ENCODE measurements around the gene ERLEC1. TPM values are rescaled to one million over a fixed set of nuclear protein-coding genes. Genes with fewer than 3 reads are reported as not detected.

Gene ERLEC1
- total RNA-seq, 4 donors from 2014 or later = 54.1 to 138 (median 83.2) TPM

DNA sequence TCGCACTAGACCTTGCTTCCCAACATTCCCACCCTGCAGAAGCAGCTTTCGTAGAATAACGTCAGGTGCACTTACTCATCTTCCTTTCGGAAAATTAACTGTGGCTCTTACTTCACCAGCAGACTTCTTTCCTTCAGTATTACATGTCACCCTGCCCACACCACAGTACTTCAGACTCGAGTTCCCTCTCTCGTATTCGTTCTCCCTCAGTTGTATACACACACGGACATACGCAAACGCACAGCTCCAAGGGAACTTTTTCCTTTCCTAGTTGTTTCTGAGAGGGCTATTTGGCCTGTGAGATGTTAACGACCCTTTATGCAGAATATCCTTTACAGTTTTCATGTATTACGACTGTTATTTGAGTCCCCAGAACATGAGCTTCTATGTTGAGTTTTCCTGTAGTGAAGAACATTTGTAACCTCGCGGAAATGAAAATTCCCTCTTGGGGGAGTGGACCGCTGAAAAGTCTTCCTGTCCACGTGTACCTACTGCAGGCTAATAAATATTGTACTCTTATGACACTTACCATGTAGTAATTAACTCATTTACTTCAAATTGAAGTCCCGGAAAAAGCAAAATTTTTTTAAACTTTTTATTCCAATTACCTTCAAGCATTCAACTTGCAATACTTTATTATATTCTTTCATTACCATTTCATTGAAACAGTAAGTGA lies 908 bp downstream of the ERLEC1 start:
- TF ChIP-seq POLR2A (IDR thresholded peaks at IDR 0.05) = no peak
- TF ChIP-seq, protein P1, sequence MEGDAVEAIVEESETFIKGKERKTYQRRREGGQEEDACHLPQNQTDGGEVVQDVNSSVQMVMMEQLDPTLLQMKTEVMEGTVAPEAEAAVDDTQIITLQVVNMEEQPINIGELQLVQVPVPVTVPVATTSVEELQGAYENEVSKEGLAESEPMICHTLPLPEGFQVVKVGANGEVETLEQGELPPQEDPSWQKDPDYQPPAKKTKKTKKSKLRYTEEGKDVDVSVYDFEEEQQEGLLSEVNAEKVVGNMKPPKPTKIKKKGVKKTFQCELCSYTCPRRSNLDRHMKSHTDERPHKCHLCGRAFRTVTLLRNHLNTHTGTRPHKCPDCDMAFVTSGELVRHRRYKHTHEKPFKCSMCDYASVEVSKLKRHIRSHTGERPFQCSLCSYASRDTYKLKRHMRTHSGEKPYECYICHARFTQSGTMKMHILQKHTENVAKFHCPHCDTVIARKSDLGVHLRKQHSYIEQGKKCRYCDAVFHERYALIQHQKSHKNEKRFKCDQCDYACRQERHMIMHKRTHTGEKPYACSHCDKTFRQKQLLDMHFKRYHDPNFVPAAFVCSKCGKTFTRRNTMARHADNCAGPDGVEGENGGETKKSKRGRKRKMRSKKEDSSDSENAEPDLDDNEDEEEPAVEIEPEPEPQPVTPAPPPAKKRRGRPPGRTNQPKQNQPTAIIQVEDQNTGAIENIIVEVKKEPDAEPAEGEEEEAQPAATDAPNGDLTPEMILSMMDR (IDR thresholded peaks at IDR 0.05) = no peak
- Histone ChIP-seq H3K4me3 (replicated peaks in 1 of 3) (peak overlapping the region; percentile 50 to 91 (median 81)), H3K27ac (peak overlapping the region in 2 of 3 donors; percentile 75 to 78), H3K9me3 (no peaks in the 10 kb centered on the region), H3K4me1 (peaks cover 34 to 35% of the 10 kb centered on the region in 2 donors), H3K27me3 (no peaks in the 10 kb centered on the region), H3K36me3 (no peaks in the 10 kb centered on the region)
- no peak for DNase-seq
- WGBS, 2 donors = 5 to 6% methylated on average over 17 of the region's 17 CpGs
- intact Hi-C loops (cut with DNase I) = no loop called here

DNA sequence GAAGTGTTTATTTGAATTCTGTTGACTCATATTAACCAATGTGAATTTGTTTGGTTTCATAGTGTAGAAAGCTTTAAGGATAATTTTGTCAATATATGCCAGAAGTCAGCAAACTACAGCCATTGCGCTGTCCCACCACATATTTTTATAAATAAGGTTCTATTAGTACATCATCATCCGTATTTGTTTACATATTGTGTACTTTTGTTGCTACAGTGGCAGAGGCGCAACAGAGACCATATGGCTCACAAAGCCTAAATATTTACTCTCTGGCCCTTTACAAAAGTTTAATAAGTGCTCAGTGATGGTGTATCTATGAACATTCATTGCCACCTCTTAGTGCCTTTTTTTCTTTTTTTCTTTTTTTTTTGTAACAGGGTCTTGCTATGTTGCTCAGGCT lies 6.4 kb downstream of the ERLEC1 start:
- Histone ChIP-seq H3K27ac (no peak overlapping the region), H3K9me3 (no peaks in the 10 kb centered on the region), H3K36me3 (peaks cover 2 to 19% of the 10 kb centered on the region in 2 donors), H3K27me3 (no peaks in the 10 kb centered on the region), H3K4me3 (replicated peaks in 1 of 3) (no peak overlapping the region), H3K4me1 (peaks cover 9 to 23% of the 10 kb centered on the region in 2 donors)
- intact Hi-C loops (cut with DNase I) = no loop called here
- 96 to 97% methylated on average over 3 of the region's 3 CpGs for WGBS, 2 donors
- DNase-seq = no peak
- TF ChIP-seq, protein P1 (IDR thresholded peaks at IDR 0.05) = no peak
- no peak for TF ChIP-seq POLR2A (IDR thresholded peaks at IDR 0.05)

GRCh38 chr2:53793821-53794220 lies 7.0 kb downstream of the ERLEC1 start:
- 63 to 72% methylated on average over 3 of the region's 3 CpGs for WGBS, 2 donors
- Histone ChIP-seq H3K27ac (no peak overlapping the region), H3K36me3 (peaks cover 2 to 22% of the 10 kb centered on the region in 2 donors), H3K27me3 (no peaks in the 10 kb centered on the region), H3K4me3 (replicated peaks in 1 of 3) (no peak overlapping the region), H3K4me1 (peaks cover 5 to 17% of the 10 kb centered on the region in 2 donors), H3K9me3 (no peaks in the 10 kb centered on the region)
- no peak for DNase-seq
- no peak for TF ChIP-seq POLR2A (IDR thresholded peaks at IDR 0.05)
- TF ChIP-seq, protein P1 (IDR thresholded peaks at IDR 0.05) = no peak
- intact Hi-C loops (cut with DNase I) = no loop called here

DNA sequence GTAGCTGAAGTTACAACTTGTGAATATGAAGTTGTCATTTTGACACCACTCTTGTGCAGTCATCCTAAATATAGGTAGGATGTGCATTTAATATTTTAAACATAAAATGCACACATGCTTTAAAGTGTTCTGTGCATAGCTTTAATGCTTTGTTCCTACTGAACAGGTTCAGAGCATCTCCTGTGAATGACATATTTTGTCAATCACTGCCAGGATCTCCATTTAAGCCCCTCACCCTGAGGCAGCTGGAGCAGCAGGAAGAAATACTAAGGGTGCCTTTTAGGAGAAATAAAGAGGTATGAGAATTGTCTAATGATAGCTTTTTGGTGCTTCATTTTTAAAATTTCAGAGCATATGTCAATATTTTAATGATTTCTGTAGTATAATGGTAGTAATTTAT lies 14.7 kb downstream of the ERLEC1 start:
- H3K27ac ChIP-seq = no peak overlapping the region
- H3K36me3 ChIP-seq = peaks cover 8 to 16% of the 10 kb centered on the region in 2 donors
- DNase-seq = no peak

DNA sequence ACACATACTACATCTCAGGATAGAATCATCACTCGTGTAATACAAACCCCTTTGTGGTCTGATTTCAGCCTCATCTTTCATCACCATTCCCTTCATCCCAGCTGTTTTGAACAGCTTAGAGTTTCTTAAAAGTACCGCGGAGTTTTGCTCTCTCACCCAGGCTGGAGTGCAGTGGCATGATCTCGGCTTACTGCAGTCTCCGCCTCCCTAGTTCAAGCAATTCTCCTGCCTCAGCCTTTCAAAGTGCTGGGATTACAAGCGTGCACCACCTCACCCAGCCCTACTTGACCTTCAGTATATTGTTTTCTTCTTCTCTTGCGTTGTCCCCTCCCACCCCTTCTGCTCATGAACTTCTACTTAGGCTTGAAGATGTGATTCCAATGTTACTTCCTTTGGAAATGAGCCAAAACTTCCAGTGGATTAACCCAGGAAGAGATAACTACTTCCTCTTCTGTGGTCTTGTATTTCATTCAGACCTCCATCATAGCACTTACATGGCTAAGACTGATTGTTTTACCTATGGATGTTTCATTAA lies 15.8 kb downstream of the ERLEC1 start:
- TF ChIP-seq, protein P1 (IDR thresholded peaks at IDR 0.05) = no peak
- TF ChIP-seq POLR2A (IDR thresholded peaks at IDR 0.05) = no peak
- Histone ChIP-seq H3K4me3 (replicated peaks in 1 of 3) (no peak overlapping the region), H3K9me3 (no peaks in the 10 kb centered on the region), H3K36me3 (peaks cover 12 to 15% of the 10 kb centered on the region in 2 donors), H3K4me1 (no peaks in the 10 kb centered on the region), H3K27ac (no peak overlapping the region), H3K27me3 (no peaks in the 10 kb centered on the region)
- intact Hi-C loops (cut with DNase I) = no loop called here
- WGBS, 2 donors = 59 to 64% methylated on average over 7 of the region's 7 CpGs
- DNase-seq = no peak

More for the DNA sequence above, 14.7 kb downstream of the ERLEC1 start:
- H3K9me3 ChIP-seq = no peaks in the 10 kb centered on the region
- TF ChIP-seq POLR2A (IDR thresholded peaks at IDR 0.05) = no peak
- TF ChIP-seq, protein P1 (IDR thresholded peaks at IDR 0.05) = no peak
- H3K4me1 ChIP-seq = no peaks in the 10 kb centered on the region
- intact Hi-C loops (cut with DNase I) = no loop called here
- H3K4me3 ChIP-seq (replicated peaks in 1 of 3) = no peak overlapping the region
- H3K27me3 ChIP-seq = no peaks in the 10 kb centered on the region

Measured in thyroid gland (tissue), 4 donors.